ENCODE results near the gene GTF3C2.
"Not testable (repeated sequence)": the region's sequence is repeated elsewhere in the genome, so short reads cannot be mapped to it uniquely, and the experiment has no call there.

The GTF3C2 gene

GRCh38 chr2:27370816-27371620, 14.5 kb upstream of the GTF3C2 start:
- no peak for DNase-seq

- peak; percentile 89 for DNase-seq
These were observed 13.7 kb upstream of the GTF3C2 start, which contains the start of the genes EIF2B4 and SNX17 for GRCh38 chr2:27370026-27370815. TSS of gene EIF2B4 (minus strand) at chr2:27370338. CDS start at chr2:27370314, 24 bp downstream. TSS of gene SNX17 (plus strand) at chr2:27370616. CDS start at chr2:27370744, 128 bp downstream.

GRCh38 chr2:27369471-27370025, 13.0 kb upstream of the GTF3C2 start:
- no peak for DNase-seq

GRCh38 chr2:27363933-27364332, 7.4 kb upstream of the GTF3C2 start:
- DNase-seq: no peak

GRCh38 chr2:27362678-27363420, 6.3 kb upstream of the GTF3C2 start:
- DNase-seq: no peak

GRCh38 chr2:27356056-27356381, 545 bp downstream of the GTF3C2 start:
- DNase-seq: no peak

- no peak for DNase-seq
These were observed 2.0 kb downstream of the GTF3C2 start for GRCh38 chr2:27354597-27354927.

GRCh38 chr2:27353762-27354596, 2.6 kb downstream of the GTF3C2 start:
- DNase-seq: no peak

GRCh38 chr2:27353386-27353761, 3.2 kb downstream of the GTF3C2 start:
- DNase-seq: not testable (repeated sequence)

GRCh38 chr2:27351802-27352598, 4.6 kb downstream of the GTF3C2 start:
- DNase-seq: no peak

- DNase-seq: no peak
These were observed 6.4 kb downstream of the GTF3C2 start for GRCh38 chr2:27350106-27350693.

- no peak for DNase-seq
These were observed 8.9 kb downstream of the GTF3C2 start for GRCh38 chr2:27347641-27348040.

GRCh38 chr2:27336173-27336572, 20.4 kb downstream of the GTF3C2 start:
- DNase-seq: no peak

- no peak for DNase-seq
These were observed 21.3 kb downstream of the GTF3C2 start for GRCh38 chr2:27335311-27335710.

- DNase-seq: no peak
These were observed 31.8 kb downstream of the GTF3C2 start for GRCh38 chr2:27324720-27325119.

GRCh38 chr2:27323596-27324285, 32.8 kb downstream of the GTF3C2 start:
- DNase-seq: no peak

- peak; percentile 82 for DNase-seq
These were observed 33.6 kb downstream of the GTF3C2 start, which contains the start of gene MPV17 for GRCh38 chr2:27322766-27323595. TSS of gene MPV17 (minus strand) at chr2:27323097. CDS start at chr2:27322517, 580 bp downstream.

- no peak for DNase-seq
These were observed 34.2 kb downstream of the GTF3C2 start for GRCh38 chr2:27322301-27322765.

- DNase-seq: no peak
These were observed 35.5 kb downstream of the GTF3C2 start for GRCh38 chr2:27320958-27321543.
